DOHH2 (cell line): ENCODE results near the gene PIP4K2A.

ENCODE experiments used
- H3F3A ChIP-seq: fragments of 200-600 bp; sonication (generic), shearing (Covaris generic); 2 replicates; pipeline ENCODE4 v1.6.0; 2016; ENCODE audit warnings: antibody characterized with exemption, mild to moderate bottlenecking; ENCODE audit not compliant: control insufficient read depth, insufficient read depth
- H3K27ac ChIP-seq: fragments of 200-600 bp; sonication (generic); 2 replicates; pipeline ENCODE4 v1.5.1; 2014; ENCODE audit warnings: low read depth, mild to moderate bottlenecking, low read length, moderate library complexity
- H3K27me3 ChIP-seq: fragments of 200-600 bp; sonication (generic); 2 replicates; pipeline ENCODE4 v1.6.1; 2014; ENCODE audit warnings: mild to moderate bottlenecking, low read length, mixed read lengths; ENCODE audit not compliant: control insufficient read depth
- H3K36me3 ChIP-seq: fragments of 200-600 bp; sonication (generic); 2 replicates; pipeline ENCODE4 v1.6.1; 2014; ENCODE audit warnings: mild to moderate bottlenecking, low read length, moderate library complexity, mixed read lengths; ENCODE audit not compliant: control insufficient read depth
- H3K4me1 ChIP-seq: fragments of 200-600 bp; sonication (generic); 2 replicates; pipeline ENCODE4 v1.6.1; 2014; ENCODE audit warnings: mild to moderate bottlenecking, low read length, mixed read lengths; ENCODE audit not compliant: control insufficient read depth
- H3K4me2 ChIP-seq: fragments of 200-600 bp; sonication (generic); 2 replicates; pipeline ENCODE4 v1.6.0; 2014; ENCODE audit warnings: mild to moderate bottlenecking, low read length, moderate library complexity
- H3K4me3 ChIP-seq: fragments of 200-600 bp; sonication (generic); 2 replicates; pipeline ENCODE4 v1.5.1; 2014; ENCODE audit warnings: mild to moderate bottlenecking, low read length, mixed read lengths
- H3K79me2 ChIP-seq: fragments of 200-600 bp; sonication (generic); 2 replicates; pipeline ENCODE4 v1.6.1; 2014; ENCODE audit warnings: mild to moderate bottlenecking, low read length, mixed read lengths; ENCODE audit not compliant: control insufficient read depth
- H3K9me2 ChIP-seq: fragments of 200-600 bp; sonication (generic); replicated peaks from 2 replicates; pipeline ENCODE4 v1.6.1; 2014; ENCODE audit warnings: mild to moderate bottlenecking, low read length, mixed read lengths; ENCODE audit not compliant: control insufficient read depth
- H3K9me3 ChIP-seq: fragments of 200-600 bp; sonication (generic); 2 replicates; pipeline ENCODE4 v1.6.1; 2014; ENCODE audit warnings: antibody characterized with exemption, low read length, mixed read lengths; ENCODE audit not compliant: control insufficient read depth, insufficient read depth
- H4K20me1 ChIP-seq: fragments of 200-600 bp; sonication (generic); 2 replicates; pipeline ENCODE4 v1.6.0; 2014; ENCODE audit warnings: low read depth, mild to moderate bottlenecking, antibody characterized with exemption, low read length, moderate library complexity; ENCODE audit not compliant: control insufficient read depth, insufficient read depth
- EZH2phosphoT487 ChIP-seq: fragments of 200-600 bp; sonication (generic); IDR thresholded peaks from 2 replicates; pipeline ENCODE4 v1.6.1; 2017; ENCODE audit warnings: borderline replicate concordance, mild to moderate bottlenecking, antibody characterized with exemption, low read length, moderate library complexity, mixed read lengths
- TF ChIP-seq, protein P1 (sequence below): fragments of 200-600 bp; sonication (generic); IDR thresholded peaks from one replicate; pipeline ENCODE4 v1.5.1; 2014; ENCODE audit warnings: antibody characterized with exemption, mild to moderate bottlenecking, low read depth, low read length; ENCODE audit not compliant: poor library complexity, severe bottlenecking

PIP4K2A gene

DNA sequence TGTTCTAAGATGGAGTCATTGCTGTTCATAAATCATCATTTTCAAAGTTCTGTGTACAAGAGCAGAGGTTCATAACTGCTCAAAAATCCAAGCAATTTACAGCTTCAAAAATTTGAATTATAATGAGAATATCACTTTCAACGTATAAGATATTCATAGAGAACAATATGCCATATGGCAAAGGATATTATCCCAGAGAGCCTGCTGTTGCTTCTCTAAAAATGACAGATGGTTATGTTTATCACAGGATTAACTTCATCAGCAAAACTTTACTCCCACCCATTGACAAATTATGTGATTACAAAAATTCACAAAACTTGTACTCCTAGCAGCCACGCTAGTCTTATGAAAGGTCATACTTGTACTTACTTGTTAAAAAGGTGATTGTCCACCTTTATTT lies 105.1 kb downstream of the PIP4K2A start:
- Histone ChIP-seq H3K4me3 (no peak overlapping the region), H3K36me3 (peaks cover 18% of the 10 kb centered on the region), H3K9me2 (no peaks in the 10 kb centered on the region), H3K79me2 (peaks cover 42% of the 10 kb centered on the region), H3F3A (peaks cover 15% of the 10 kb centered on the region), H3K27me3 (no peaks in the 10 kb centered on the region), H3K27ac (no peak overlapping the region), H3K9me3 (no peaks in the 10 kb centered on the region), H3K4me1 (peaks cover 90% of the 10 kb centered on the region), H3K4me2 (no peak overlapping the region), H4K20me1 (peaks cover 5% of the 10 kb centered on the region; the same call in 1 of the 2 replicates)
- TF ChIP-seq, protein P1, sequence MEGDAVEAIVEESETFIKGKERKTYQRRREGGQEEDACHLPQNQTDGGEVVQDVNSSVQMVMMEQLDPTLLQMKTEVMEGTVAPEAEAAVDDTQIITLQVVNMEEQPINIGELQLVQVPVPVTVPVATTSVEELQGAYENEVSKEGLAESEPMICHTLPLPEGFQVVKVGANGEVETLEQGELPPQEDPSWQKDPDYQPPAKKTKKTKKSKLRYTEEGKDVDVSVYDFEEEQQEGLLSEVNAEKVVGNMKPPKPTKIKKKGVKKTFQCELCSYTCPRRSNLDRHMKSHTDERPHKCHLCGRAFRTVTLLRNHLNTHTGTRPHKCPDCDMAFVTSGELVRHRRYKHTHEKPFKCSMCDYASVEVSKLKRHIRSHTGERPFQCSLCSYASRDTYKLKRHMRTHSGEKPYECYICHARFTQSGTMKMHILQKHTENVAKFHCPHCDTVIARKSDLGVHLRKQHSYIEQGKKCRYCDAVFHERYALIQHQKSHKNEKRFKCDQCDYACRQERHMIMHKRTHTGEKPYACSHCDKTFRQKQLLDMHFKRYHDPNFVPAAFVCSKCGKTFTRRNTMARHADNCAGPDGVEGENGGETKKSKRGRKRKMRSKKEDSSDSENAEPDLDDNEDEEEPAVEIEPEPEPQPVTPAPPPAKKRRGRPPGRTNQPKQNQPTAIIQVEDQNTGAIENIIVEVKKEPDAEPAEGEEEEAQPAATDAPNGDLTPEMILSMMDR, result no peak
- no peak for TF ChIP-seq EZH2phosphoT487

DNA sequence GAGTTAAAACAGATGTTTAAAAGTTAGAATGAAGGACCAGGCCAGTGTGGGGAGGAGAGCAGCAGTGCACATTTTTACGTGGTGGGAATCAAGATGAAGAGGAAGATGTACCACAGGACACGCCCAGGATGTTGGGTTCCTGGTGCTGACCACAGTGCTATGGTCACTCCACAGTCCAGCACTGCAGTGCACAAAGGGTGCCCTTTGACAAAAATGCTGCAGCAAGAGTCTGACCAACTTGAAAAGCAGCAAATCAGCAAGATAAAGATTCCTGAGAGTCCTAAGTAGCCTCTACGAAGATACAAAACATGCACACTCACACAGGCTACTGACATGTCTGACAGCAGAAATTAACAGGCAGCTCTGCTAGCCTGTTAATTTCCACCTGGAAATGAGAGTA lies 107.1 kb downstream of the PIP4K2A start:
- no peaks in the 10 kb centered on the region for H3K9me3 ChIP-seq
- H3K4me2 ChIP-seq, result peak overlapping the region; percentile 56
- H3K27ac ChIP-seq, result no peak overlapping the region
- peaks cover 79% of the 10 kb centered on the region for H3K4me1 ChIP-seq
- TF ChIP-seq EZH2phosphoT487, result no peak
- TF ChIP-seq, protein P1, result no peak
- H3K9me2 ChIP-seq, result no peaks in the 10 kb centered on the region
- peaks cover 21% of the 10 kb centered on the region for H3K36me3 ChIP-seq
- H3K79me2 ChIP-seq, result peaks cover 30% of the 10 kb centered on the region
- H3F3A ChIP-seq, result peaks cover 15% of the 10 kb centered on the region
- H4K20me1 ChIP-seq, result peaks cover 11% of the 10 kb centered on the region
- H3K4me3 ChIP-seq, result no peak overlapping the region
- H3K27me3 ChIP-seq, result no peaks in the 10 kb centered on the region

DNA sequence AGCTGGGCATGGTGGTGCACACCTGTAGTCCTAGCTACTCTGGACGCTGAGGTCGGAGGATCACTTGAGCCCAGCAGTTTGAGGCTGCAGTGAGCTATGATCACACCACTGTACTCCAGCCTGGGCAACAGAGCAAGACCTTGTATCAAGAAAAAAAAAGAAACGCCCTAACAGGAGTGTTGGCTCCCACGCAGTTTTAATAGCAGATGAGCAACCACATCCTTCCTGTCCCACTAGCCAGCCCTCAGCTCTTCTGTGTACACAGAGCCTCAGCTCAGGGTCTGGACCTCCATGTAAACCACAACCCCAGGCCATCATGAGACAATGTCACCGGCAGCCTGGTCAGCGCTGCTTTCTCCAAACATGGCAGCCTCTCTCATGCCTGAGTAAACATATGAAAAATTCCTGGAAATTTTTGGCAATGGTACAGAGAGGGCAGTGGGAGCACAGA lies 108.2 kb downstream of the PIP4K2A start:
- peaks cover 17% of the 10 kb centered on the region for H4K20me1 ChIP-seq
- peak overlapping the region; percentile 56 for H3K4me2 ChIP-seq
- H3K9me2 ChIP-seq, result no peaks in the 10 kb centered on the region
- H3K79me2 ChIP-seq, result peaks cover 24% of the 10 kb centered on the region
- H3K27me3 ChIP-seq, result no peaks in the 10 kb centered on the region
- H3K9me3 ChIP-seq, result no peaks in the 10 kb centered on the region
- H3K27ac ChIP-seq, result peak overlapping the region; percentile 44
- H3K36me3 ChIP-seq, result peaks cover 21% of the 10 kb centered on the region
- H3K4me3 ChIP-seq, result peak overlapping the region; percentile 43
- peaks cover 15% of the 10 kb centered on the region for H3F3A ChIP-seq
- peaks cover 77% of the 10 kb centered on the region for H3K4me1 ChIP-seq
- TF ChIP-seq EZH2phosphoT487, result no peak
- TF ChIP-seq, protein P1, result no peak

DNA sequence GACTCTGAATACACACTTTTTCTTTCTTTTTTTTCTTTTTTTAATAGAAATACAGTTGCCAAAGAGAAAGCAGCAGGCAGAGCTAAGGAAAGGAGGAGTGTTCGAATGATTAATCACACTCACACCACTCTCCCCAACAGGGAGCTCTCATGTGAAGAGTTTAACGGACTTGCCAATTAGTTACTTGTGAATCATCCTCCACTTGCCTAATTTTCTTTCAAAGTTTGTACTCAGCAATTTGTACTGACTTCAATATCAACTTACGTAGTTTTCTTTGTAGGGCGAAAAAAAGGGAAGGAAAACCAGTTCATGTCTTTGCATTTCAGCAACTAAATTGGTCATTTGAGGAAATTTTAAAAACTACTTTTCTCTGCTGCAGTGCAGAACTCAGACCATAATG lies 109.2 kb downstream of the PIP4K2A start:
- peaks cover 20% of the 10 kb centered on the region for H3K79me2 ChIP-seq
- TF ChIP-seq, protein P1, result no peak
- TF ChIP-seq EZH2phosphoT487, result no peak
- peak overlapping the region; percentile 43 for H3K4me3 ChIP-seq
- H4K20me1 ChIP-seq, result peaks cover 23% of the 10 kb centered on the region
- no peaks in the 10 kb centered on the region for H3K9me2 ChIP-seq
- H3K4me2 ChIP-seq, result peak overlapping the region; percentile 56
- peaks cover 15% of the 10 kb centered on the region for H3F3A ChIP-seq
- H3K9me3 ChIP-seq, result no peaks in the 10 kb centered on the region
- peak overlapping the region; percentile 44 for H3K27ac ChIP-seq
- H3K27me3 ChIP-seq, result no peaks in the 10 kb centered on the region
- peaks cover 77% of the 10 kb centered on the region for H3K4me1 ChIP-seq
- peaks cover 23% of the 10 kb centered on the region for H3K36me3 ChIP-seq
